OCI-LY1 (cell line): Measurements from ENCODE around the gene TIAM1.

Experiments used
- H2AFZ ChIP-seq: fragments of 200-600 bp; sonication (generic), shearing (Covaris generic); 2 replicates; pipeline ENCODE4 v1.6.0; 2014; ENCODE audit warnings: antibody characterized with exemption, mild to moderate bottlenecking, low read length
- H3F3A ChIP-seq: fragments of 200-600 bp; sonication (generic), shearing (Covaris generic); 2 replicates; pipeline ENCODE4 v1.6.0; 2014; ENCODE audit warnings: mild to moderate bottlenecking, antibody characterized with exemption, low read length, moderate library complexity; ENCODE audit not compliant: insufficient read depth
- H3K27ac ChIP-seq: fragments of 200-600 bp; sonication (generic); 2 replicates; pipeline ENCODE4 v1.5.1; 2014; ENCODE audit warnings: low read length, mixed run types, mild to moderate bottlenecking, low read depth; ENCODE audit not compliant: poor library complexity, severe bottlenecking
- H3K27me3 ChIP-seq: fragments of 200-600 bp; sonication (generic); 2 replicates; pipeline ENCODE4 v1.6.0; 2014; ENCODE audit warnings: antibody characterized with exemption, mild to moderate bottlenecking, low read length, moderate library complexity; ENCODE audit not compliant: insufficient read depth
- H3K36me3 ChIP-seq: fragments of 200-600 bp; sonication (generic); 2 replicates; pipeline ENCODE4 v1.6.1; 2014; ENCODE audit warnings: mild to moderate bottlenecking, antibody characterized with exemption, low read length, moderate library complexity, mixed read lengths; ENCODE audit not compliant: insufficient read depth
- H3K4me1 ChIP-seq: fragments of 200-600 bp; sonication (generic); 2 replicates; pipeline ENCODE4 v1.5.1; 2014; ENCODE audit warnings: mild to moderate bottlenecking, low read length, moderate library complexity; ENCODE audit not compliant: insufficient read depth, severe bottlenecking
- H3K4me2 ChIP-seq: fragments of 200-600 bp; sonication (generic), shearing (Covaris generic); 2 replicates; pipeline ENCODE4 v1.6.1; 2014; ENCODE audit warnings: low read length
- H3K4me3 ChIP-seq: fragments of 200-600 bp; sonication (generic); 2 replicates; pipeline ENCODE4 v1.5.1; 2014; ENCODE audit warnings: low read length, low read depth, mild to moderate bottlenecking, mixed read lengths; ENCODE audit not compliant: poor library complexity, severe bottlenecking
- H3K79me2 ChIP-seq: fragments of 200-600 bp; shearing (Covaris generic); 2 replicates; pipeline ENCODE4 v1.6.1; 2016; ENCODE audit warnings: mixed run types, low read length, mixed read lengths; ENCODE audit not compliant: insufficient read depth
- H3K9ac ChIP-seq: fragments of 200-600 bp; sonication (generic), shearing (Covaris generic); 2 replicates; pipeline ENCODE4 v1.6.1; 2014; ENCODE audit warnings: mild to moderate bottlenecking, low read length, mixed read lengths
- H3K9me2 ChIP-seq: fragments of 200-600 bp; sonication (generic), shearing (Covaris generic); 2 replicates; pipeline ENCODE4 v1.6.1; 2014; ENCODE audit warnings: low read depth, mild to moderate bottlenecking, low read length, mixed read lengths
- H3K9me3 ChIP-seq: fragments of 200-600 bp; shearing (Covaris generic); 2 replicates; pipeline ENCODE4 v1.6.1; 2014; ENCODE audit warnings: low read length, mixed read lengths
- H4K20me1 ChIP-seq: fragments of 200-600 bp; sonication (generic), shearing (Covaris generic); 2 replicates; pipeline ENCODE4 v1.6.0; 2016; ENCODE audit warnings: mild to moderate bottlenecking, low read length; ENCODE audit not compliant: insufficient read depth
- EZH2 ChIP-seq: fragments of 200-600 bp; sonication (generic), shearing (Covaris generic); IDR thresholded peaks from 2 replicates; pipeline ENCODE4 v1.8.0; 2017; ENCODE audit warnings: borderline replicate concordance, mixed run types, mild to moderate bottlenecking, antibody characterized with exemption, low read length, moderate library complexity, mixed read lengths
- TF ChIP-seq, protein P1 (sequence below): fragments of 200-600 bp; sonication (generic), shearing (Covaris generic); IDR thresholded peaks from 2 replicates; pipeline ENCODE4 v1.5.1; 2017; ENCODE audit warnings: mild to moderate bottlenecking, antibody characterized with exemption, low read length, moderate library complexity, mixed read lengths

TIAM1 gene

DNA sequence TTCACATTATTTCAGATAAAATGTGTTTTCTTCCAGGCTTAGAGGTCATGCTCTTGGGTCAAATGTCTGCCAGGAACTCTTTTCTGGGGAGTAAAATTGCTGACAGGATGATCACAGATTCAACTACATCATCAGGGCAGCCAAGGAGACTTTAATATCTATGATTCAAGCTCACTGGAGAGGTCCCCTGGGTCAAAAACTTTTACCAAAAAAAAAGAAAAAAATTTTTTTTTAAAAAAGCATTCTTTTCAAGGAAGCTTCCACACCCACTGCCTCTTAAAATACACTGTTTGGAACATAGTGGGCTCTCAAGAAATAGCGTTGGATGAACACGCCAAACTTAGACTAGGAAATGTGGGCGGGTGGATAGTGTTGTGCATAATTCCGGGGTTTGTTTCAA, 81.3 kb downstream of the TIAM1 start:
- Histone ChIP-seq H3K4me2 (no peak overlapping the region), H4K20me1 (no peaks in the 10 kb centered on the region), H3K27me3 (no peaks in the 10 kb centered on the region), H3F3A (no peaks in the 10 kb centered on the region), H3K36me3 (no peaks in the 10 kb centered on the region), H3K27ac (no peak overlapping the region), H3K9me2 (no peaks in the 10 kb centered on the region), H3K4me3 (no peak overlapping the region), H3K9ac (no peak overlapping the region), H3K9me3 (no peaks in the 10 kb centered on the region), H3K4me1 (no peaks in the 10 kb centered on the region), H2AFZ (no peak overlapping the region), H3K79me2 (no peaks in the 10 kb centered on the region)
- TF ChIP-seq, protein P1, sequence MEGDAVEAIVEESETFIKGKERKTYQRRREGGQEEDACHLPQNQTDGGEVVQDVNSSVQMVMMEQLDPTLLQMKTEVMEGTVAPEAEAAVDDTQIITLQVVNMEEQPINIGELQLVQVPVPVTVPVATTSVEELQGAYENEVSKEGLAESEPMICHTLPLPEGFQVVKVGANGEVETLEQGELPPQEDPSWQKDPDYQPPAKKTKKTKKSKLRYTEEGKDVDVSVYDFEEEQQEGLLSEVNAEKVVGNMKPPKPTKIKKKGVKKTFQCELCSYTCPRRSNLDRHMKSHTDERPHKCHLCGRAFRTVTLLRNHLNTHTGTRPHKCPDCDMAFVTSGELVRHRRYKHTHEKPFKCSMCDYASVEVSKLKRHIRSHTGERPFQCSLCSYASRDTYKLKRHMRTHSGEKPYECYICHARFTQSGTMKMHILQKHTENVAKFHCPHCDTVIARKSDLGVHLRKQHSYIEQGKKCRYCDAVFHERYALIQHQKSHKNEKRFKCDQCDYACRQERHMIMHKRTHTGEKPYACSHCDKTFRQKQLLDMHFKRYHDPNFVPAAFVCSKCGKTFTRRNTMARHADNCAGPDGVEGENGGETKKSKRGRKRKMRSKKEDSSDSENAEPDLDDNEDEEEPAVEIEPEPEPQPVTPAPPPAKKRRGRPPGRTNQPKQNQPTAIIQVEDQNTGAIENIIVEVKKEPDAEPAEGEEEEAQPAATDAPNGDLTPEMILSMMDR = no peak
- no peak for TF ChIP-seq EZH2

DNA sequence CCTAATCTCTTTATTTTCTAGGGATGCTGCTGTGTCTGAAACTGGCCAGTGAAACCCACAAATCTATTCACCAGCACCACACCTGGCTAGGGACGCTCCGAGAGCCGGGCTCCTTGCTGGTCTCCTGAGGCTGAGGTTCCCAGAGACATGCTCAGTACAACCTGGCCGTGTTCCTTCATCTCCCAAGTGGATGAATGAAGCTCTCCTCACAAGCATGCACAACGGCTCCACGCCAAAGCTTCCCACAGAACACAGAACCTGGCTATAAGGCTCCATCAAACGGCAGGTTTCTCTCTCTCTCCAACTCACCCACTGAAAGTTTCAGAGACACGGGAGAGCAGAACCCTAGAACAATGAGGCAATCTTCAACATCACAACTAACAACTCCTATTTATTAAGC, 82.3 kb downstream of the TIAM1 start:
- Histone ChIP-seq H3K9me2 (no peaks in the 10 kb centered on the region), H3K4me1 (no peaks in the 10 kb centered on the region)
- TF ChIP-seq, protein P1 = no peak
- TF ChIP-seq EZH2 = no peak

DNA sequence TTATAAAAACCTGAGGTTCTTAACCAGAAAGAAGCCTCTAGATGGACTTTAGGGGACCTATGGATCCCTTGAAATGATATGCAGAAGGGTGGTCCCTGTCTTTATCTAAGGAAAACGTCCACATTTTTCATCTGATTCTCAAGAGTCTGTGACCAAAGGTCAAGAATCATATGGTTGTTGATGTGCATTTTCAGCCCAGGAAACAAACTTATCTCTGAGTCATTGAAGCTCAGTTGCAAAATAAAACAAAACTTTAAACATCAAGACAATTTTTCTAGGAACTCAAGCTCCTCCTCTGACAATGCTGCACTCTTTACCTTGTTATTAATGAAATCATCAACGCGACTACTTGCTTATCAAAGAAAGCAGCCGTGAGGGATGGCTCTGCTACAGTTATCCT, 83.3 kb downstream of the TIAM1 start:
- no peak overlapping the region for H3K4me3 ChIP-seq
- no peak overlapping the region for H3K4me2 ChIP-seq
- H3K27me3 ChIP-seq = no peaks in the 10 kb centered on the region
- H4K20me1 ChIP-seq = no peaks in the 10 kb centered on the region
- H3K4me1 ChIP-seq = no peaks in the 10 kb centered on the region
- no peaks in the 10 kb centered on the region for H3K79me2 ChIP-seq
- H3K27ac ChIP-seq = no peak overlapping the region
- H3K9ac ChIP-seq = no peak overlapping the region
- H2AFZ ChIP-seq = no peak overlapping the region
- no peaks in the 10 kb centered on the region for H3K36me3 ChIP-seq
- no peaks in the 10 kb centered on the region for H3K9me3 ChIP-seq
- no peaks in the 10 kb centered on the region for H3F3A ChIP-seq
- TF ChIP-seq, protein P1 = no peak
- no peak for TF ChIP-seq EZH2
- no peaks in the 10 kb centered on the region for H3K9me2 ChIP-seq

More for the DNA sequence above, 82.3 kb downstream of the TIAM1 start:
- Histone ChIP-seq H3K79me2 (no peaks in the 10 kb centered on the region), H4K20me1 (no peaks in the 10 kb centered on the region), H2AFZ (no peak overlapping the region), H3K36me3 (no peaks in the 10 kb centered on the region), H3K4me2 (no peak overlapping the region), H3F3A (no peaks in the 10 kb centered on the region), H3K9me3 (no peaks in the 10 kb centered on the region), H3K9ac (no peak overlapping the region), H3K4me3 (no peak overlapping the region), H3K27me3 (no peaks in the 10 kb centered on the region), H3K27ac (no peak overlapping the region)
